ENCODE results near the gene ULBP2.
"Not testable (repeated sequence)": the region's sequence is repeated elsewhere in the genome, so short reads cannot be mapped to it uniquely, and the experiment has no call there.

ULBP2 gene

GRCh38 chr6:149968909-149969308, 27.1 kb downstream of the ULBP2 start:
- not testable (repeated sequence) for DNase-seq (ENCODE audit: low spot score)

- no peak for DNase-seq (ENCODE audit: low spot score)
Observed at GRCh38 chr6:149969635-149970034, 27.8 kb downstream of the ULBP2 start.

GRCh38 chr6:149974394-149974793, 32.6 kb downstream of the ULBP2 start:
- DNase-seq (ENCODE audit: low spot score) = not testable (repeated sequence)

- DNase-seq (ENCODE audit: low spot score) = no peak
Observed at GRCh38 chr6:149974825-149975224, 33.0 kb downstream of the ULBP2 start.

GRCh38 chr6:149975400-149975799, 33.6 kb downstream of the ULBP2 start:
- no peak for DNase-seq (ENCODE audit: low spot score)

- no peak for DNase-seq (ENCODE audit: low spot score)
Observed at GRCh38 chr6:149977221-149977620, 35.4 kb downstream of the ULBP2 start.

GRCh38 chr6:149978610-149979009, 36.8 kb downstream of the ULBP2 start:
- no peak for DNase-seq (ENCODE audit: low spot score)

GRCh38 chr6:149979293-149979692, 37.5 kb downstream of the ULBP2 start:
- no peak for DNase-seq (ENCODE audit: low spot score)

GRCh38 chr6:149983145-149983544, 41.3 kb downstream of the ULBP2 start:
- DNase-seq (ENCODE audit: low spot score) = no peak

- no peak for DNase-seq (ENCODE audit: low spot score)
Observed at GRCh38 chr6:149984773-149985172, 43.0 kb downstream of the ULBP2 start.

- no peak for DNase-seq (ENCODE audit: low spot score)
Observed at GRCh38 chr6:149985481-149985937, 43.7 kb downstream of the ULBP2 start.

- DNase-seq (ENCODE audit: low spot score) = no peak
Observed at GRCh38 chr6:149987602-149988107, 45.8 kb downstream of the ULBP2 start.

- no peak for DNase-seq (ENCODE audit: low spot score)
Observed at GRCh38 chr6:149988550-149989346, 46.9 kb downstream of the ULBP2 start.

GRCh38 chr6:149990212-149990660, 48.4 kb downstream of the ULBP2 start:
- DNase-seq (ENCODE audit: low spot score) = no peak

GRCh38 chr6:149990661-149991471, 49.1 kb downstream of the ULBP2 start:
- no peak for DNase-seq (ENCODE audit: low spot score)

GRCh38 chr6:149991472-149991795, 49.6 kb downstream of the ULBP2 start:
- DNase-seq (ENCODE audit: low spot score) = not testable (repeated sequence)

- DNase-seq (ENCODE audit: low spot score) = no peak
Observed at GRCh38 chr6:149991838-149992237, 50.0 kb downstream of the ULBP2 start.

GRCh38 chr6:149995235-149995750, 53.5 kb downstream of the ULBP2 start:
- no peak for DNase-seq (ENCODE audit: low spot score)

- no peak for DNase-seq (ENCODE audit: low spot score)
Observed at GRCh38 chr6:149995971-149996370, 54.2 kb downstream of the ULBP2 start.

Measured in putamen (tissue), 1 donor.